Adipose tissue (tissue), 3 donors: ENCODE data around the gene PCDH9. TPM values are rescaled to one million over a fixed set of nuclear protein-coding genes. Genes with fewer than 3 reads are reported as not detected.

Source experiments
- H3K27ac ChIP-seq: one replicate; pipeline ENCODE4 v1.5.1; 2013; ENCODE audit warnings: low read depth, low read length
- WGBS, 3 donors: extraction: QIAGEN DNeasy Blood & Tissue Kit; methylation state at CpG; one replicate each; pipeline ENCODE4 v1.1.7; 2013; 5-methylcytosine and 5-hydroxymethylcytosine counted together
- polyA plus RNA-seq, 3 donors: library from polyadenylated mRNA; stranded (reverse); fragments of 200-250 nt; gene quantifications; one replicate each; pipeline ENCODE4 v1.2.3, GENCODE V29; 2013
- donor health status: healthy with polysubstance abuse.
- donor health status: Bipolar disorder and iron deficiency.
- donor health status: healthy.

Gene PCDH9, protein sequence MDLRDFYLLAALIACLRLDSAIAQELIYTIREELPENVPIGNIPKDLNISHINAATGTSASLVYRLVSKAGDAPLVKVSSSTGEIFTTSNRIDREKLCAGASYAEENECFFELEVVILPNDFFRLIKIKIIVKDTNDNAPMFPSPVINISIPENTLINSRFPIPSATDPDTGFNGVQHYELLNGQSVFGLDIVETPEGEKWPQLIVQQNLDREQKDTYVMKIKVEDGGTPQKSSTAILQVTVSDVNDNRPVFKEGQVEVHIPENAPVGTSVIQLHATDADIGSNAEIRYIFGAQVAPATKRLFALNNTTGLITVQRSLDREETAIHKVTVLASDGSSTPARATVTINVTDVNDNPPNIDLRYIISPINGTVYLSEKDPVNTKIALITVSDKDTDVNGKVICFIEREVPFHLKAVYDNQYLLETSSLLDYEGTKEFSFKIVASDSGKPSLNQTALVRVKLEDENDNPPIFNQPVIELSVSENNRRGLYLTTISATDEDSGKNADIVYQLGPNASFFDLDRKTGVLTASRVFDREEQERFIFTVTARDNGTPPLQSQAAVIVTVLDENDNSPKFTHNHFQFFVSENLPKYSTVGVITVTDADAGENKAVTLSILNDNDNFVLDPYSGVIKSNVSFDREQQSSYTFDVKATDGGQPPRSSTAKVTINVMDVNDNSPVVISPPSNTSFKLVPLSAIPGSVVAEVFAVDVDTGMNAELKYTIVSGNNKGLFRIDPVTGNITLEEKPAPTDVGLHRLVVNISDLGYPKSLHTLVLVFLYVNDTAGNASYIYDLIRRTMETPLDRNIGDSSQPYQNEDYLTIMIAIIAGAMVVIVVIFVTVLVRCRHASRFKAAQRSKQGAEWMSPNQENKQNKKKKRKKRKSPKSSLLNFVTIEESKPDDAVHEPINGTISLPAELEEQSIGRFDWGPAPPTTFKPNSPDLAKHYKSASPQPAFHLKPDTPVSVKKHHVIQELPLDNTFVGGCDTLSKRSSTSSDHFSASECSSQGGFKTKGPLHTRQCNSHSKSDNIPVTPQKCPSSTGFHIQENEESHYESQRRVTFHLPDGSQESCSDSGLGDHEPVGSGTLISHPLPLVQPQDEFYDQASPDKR (N-terminal part only)
- 1 to 10 TPM in 2 of 3 donors, under 1 TPM in 1; 0.49 to 1.7 (median 1.0) TPM for polyA plus RNA-seq

DNA sequence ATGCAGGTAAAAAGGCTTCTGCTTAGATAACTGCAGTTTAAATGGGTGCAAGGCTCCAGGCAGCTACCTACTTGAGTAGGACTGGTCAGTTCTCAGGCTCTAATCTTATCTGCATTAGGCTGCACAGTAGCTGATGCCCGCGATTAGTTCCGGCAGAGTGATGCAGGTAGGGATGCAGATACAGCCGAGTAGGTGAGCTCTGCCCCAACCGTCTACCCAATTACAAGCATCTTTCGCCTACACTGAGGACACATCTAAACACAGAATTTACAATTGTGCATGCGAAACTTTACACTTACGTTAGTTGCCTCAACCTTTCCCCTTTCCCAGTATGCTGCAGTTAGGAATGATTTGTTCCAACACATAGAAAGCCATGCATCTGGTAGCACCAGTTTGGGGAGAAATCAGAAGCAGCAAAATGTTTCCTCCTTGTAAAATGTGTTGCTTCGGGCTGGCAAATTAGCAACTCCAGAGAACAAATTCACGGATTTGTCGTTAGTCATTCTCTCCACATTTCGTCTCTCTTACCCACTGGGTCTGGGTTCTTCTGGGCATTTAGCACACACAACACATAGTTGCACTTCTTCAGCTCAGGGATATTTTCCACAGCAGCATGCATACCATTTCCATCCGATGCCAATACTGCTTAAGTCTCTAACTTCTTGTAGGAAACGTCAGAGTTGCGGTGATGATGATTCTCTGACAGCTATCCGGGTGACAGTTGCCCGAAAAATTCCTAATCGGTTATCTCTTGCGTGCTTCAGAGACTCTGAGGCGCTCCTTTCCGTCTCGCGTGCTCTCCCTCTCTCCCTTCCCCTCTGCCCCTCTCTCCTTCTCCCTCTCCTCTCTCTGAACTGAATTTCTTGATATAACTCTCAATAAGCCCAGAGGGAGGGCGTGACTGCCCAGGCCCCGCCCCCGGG is at the start of gene PCDH9:
TSS of gene PCDH9 (minus strand) at position 856 of the 923 bp plus-strand sequence. CDS start 1,896 bp downstream, outside the sequence.
- 0 to 1% (median 1%) methylated on average over 26 of the region's 26 CpGs for WGBS, 3 donors
- H3K27ac ChIP-seq, result no peak within 1 kb of the TSS

DNA sequence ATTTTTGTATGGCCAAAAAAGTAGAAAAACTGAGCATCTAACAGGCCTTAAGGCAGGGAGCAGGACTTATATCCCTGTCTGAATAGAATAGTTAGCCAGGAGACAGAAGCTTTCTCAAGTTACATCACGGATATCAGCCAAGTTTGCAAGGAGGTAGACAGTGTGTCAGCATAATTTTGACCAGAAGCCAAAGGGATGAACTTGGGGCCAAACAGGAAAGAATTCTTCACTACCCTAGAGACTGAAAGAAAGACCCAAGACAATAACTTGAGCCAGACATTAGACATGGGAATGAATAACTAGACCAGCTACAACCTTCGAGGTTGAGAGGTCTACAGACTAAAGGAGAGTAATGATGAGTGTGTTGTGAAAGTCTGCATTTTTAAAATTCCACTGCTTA is 48.1 kb upstream of the PCDH9 start:
- 42 to 57% (median 49%) methylated on average over 2 of the region's 2 CpGs for WGBS, 3 donors
- H3K27ac ChIP-seq, result no peak overlapping the region

DNA sequence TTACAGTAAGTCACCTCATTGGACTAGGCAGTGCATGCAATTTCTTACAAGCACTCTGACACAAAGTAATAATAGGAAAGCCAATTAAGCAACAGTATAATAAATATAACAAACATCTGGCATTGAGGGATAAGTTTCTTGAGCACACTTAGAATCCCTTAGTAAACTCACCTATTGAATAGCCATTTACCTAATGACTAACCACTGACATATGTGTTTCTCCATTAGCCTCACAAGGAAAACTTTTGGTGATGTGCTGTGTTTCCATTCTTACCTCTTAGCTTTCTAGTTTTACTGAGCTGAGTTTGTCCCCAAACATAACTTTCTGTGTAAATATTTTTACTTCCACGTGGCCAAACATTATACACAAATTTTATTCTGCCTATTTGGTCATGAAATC is 47.4 kb upstream of the PCDH9 start:
- H3K27ac ChIP-seq, result no peak overlapping the region
- 51 to 75% (median 66%) methylated on average over 1 of the region's 1 CpG for WGBS, 3 donors

DNA sequence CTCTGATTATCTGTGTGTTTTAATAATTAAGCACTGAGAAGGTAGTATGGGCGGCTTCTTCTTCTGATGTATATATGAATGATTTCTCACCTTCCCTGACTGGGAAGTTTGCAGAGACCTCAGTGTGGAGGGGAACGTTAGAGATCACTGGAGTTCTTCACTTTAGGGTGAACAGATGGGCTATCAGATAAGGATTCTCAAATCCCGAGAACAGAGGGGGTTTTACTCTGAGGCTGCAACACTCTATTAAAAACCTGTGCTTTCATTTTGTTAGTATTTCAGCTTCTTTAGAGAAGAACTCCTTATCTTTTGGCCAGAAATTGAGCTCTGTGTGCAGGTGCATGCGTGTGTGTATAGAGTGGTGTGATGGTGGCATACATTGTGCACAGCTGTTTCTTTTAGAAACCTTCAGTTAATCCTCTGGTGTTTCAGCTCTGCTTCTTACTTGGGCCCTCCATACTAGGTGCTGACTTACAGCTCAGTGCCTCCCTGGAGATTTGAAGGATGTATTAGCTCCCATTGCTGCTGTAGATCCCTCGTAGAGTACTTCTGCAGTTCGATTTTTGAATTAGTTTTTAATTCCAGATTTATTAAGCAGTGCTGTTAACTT is 45.3 kb upstream of the PCDH9 start:
- 49 to 54% (median 53%) methylated on average over 6 of the region's 6 CpGs for WGBS, 3 donors
- no peak overlapping the region for H3K27ac ChIP-seq

DNA sequence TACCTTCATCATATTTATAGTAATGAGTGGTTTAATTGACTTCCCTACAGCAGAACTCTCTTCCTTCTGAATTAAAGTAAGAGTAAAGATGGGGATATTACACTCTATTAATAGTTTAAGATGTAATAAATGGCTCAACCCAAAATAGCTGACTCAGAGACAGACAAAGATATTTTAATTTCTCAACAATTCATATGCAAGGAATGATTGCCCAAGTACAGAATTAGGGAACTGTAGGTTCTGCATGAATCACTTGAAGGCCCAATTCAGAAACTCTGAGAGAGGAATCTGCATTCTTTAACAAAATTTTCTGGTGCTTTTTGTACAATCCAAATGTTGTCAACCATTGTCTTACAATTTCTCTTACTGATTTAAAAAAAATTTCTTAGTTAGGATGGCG is 42.9 kb upstream of the PCDH9 start:
- WGBS, 3 donors, result 94% methylated on average over 1 of the region's 1 CpG
- no peak overlapping the region for H3K27ac ChIP-seq

DNA sequence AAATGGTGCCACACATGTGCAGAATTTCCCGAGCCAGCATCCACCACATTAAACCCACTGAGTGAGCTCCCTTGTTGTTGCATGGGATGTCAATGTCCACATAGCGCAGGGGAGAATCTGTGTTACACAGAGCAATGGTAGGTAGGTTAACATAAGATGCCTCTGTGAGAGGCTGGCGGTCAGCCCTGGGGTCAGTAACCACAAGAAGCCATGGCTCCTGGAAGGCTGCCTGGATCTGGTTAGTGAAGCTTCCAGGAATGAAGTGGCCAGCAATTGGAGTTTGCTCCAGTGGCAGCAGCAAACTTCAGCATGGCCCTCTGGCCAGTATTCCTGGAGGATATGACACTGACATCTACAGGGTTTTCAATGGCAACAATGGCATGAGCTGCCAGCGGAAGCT is 37.0 kb upstream of the PCDH9 start:
- 87 to 98% (median 90%) methylated on average over 4 of the region's 4 CpGs for WGBS, 3 donors
- no peak overlapping the region for H3K27ac ChIP-seq

DNA sequence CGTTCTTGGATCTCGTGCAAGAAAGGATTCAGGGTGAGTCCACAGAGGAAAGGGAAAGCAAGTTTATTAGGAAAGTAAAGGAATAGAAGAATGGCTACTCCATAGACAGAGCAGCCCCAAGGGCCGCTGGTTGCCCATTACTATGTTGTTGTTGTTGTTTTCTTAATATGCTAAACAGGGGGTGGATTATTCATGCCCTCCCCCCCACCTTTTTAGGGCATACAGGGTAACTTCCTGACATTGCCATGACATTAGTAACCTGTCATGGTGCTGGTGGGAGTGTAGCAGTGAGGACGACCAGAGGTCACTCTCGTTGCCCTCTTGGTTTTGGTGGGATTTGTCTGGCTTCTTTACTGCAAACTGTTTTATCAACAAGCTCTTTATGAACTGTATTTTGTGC is 29.1 kb upstream of the PCDH9 start:
- H3K27ac ChIP-seq, result no peak overlapping the region
- 79 to 89% (median 87%) methylated on average over 5 of the region's 5 CpGs for WGBS, 3 donors

DNA sequence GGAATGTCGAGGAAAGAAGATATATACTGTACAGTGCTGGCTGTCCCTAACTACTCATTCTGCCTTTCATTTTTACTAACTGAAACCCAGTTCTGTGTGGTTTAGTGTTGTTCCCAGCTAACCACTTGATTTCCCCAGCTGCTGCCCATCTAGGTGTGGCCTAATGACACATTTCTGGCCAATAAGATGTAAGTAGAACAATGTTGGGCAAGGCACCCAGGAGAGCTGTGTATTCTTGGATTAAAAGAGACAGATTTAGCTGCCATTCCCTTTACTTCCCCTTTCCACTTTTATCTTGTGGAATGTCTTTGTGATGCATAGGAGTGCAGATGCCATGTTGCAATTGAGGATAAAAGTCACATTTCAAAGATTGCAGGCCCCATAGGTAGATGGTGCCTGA is 28.3 kb upstream of the PCDH9 start:
- 80 to 89% (median 80%) methylated on average over 1 of the region's 1 CpG for WGBS, 3 donors
- no peak overlapping the region for H3K27ac ChIP-seq

DNA sequence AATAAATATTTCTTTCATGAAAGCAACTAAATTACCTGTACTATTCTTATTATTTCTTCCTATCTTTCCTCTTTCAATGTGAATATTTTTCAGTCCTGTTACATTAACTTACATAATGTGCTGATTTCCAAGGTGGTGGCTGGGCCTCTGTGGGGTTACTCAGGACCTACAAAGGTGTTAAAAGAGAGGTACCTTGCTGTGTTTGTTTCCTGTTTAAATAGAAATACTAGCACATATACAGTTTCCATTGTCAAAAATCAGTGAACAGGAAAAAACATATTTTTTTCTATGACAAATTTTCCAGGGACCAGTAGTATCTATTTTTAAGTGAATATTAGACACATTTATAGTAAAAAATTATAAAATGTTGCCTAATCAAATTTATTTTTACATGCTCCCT is 8.7 kb upstream of the PCDH9 start:
- H3K27ac ChIP-seq, result no peak overlapping the region

DNA sequence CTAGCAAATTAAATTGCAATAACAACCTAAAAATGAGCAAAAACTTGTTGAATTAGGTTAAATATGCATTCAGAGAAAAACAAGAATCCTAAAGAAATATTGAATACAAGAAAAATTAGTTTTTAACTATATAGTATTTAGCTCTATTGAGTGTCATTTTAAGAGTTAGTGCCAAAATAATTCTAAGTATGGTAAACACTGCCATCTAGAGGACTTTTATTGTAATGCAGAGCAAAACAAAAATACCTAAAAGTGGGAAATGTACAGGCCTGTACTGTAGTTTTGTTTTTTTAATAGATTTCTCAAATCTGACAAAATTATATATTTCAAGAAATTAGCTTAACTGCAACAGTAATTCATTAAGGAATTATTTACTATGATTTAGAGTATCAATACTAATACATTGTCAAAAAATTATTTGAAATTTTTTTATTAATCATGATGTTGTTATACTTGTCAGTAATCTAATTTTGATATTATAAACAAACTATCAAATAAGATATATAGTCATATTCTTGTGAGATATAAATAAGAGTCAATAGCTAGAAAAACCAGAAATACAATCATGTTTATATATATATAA is 8.2 kb upstream of the PCDH9 start:
- no peak overlapping the region for H3K27ac ChIP-seq

DNA sequence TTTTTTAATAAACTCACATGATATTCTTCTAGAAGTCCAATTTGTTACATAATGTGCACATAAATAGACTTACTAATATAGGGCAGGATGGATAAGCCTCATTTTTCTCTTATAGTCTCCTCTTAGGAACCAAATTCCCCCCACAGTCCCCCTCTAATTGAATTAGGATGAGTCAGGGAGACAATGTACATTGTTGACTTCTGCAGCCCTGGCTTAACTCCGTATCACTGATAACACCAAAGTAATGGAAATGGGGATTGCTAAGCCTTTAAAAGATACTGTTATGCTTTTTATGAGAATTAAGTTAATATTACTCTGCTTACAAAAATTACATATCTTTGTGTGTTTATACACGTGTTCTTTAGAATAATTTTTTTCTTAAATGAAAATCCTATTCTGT is 5.1 kb upstream of the PCDH9 start:
- 54 to 79% (median 66%) methylated on average over 2 of the region's 2 CpGs for WGBS, 3 donors
- H3K27ac ChIP-seq, result no peak overlapping the region

DNA sequence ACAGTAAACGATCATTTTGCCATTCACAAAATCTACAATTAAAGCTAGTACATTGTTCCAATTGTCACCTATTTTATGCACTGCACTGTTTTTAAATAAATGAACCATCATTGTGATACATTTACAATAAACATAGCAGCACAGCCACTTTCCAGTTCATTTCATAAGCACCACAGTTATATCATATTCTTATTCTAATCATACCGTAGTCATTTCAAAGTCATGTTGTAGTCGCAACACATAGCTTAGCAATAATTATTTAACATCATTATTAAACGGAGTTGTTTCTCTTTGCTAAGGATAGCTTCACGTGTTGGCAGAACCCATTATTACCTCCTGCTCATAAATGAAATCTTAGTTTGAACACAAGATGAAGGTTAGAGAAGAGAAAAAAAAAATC is 2.2 kb upstream of the PCDH9 start:
- WGBS, 3 donors, result 63 to 90% (median 75%) methylated on average over 5 of the region's 5 CpGs
- no peak overlapping the region for H3K27ac ChIP-seq

DNA sequence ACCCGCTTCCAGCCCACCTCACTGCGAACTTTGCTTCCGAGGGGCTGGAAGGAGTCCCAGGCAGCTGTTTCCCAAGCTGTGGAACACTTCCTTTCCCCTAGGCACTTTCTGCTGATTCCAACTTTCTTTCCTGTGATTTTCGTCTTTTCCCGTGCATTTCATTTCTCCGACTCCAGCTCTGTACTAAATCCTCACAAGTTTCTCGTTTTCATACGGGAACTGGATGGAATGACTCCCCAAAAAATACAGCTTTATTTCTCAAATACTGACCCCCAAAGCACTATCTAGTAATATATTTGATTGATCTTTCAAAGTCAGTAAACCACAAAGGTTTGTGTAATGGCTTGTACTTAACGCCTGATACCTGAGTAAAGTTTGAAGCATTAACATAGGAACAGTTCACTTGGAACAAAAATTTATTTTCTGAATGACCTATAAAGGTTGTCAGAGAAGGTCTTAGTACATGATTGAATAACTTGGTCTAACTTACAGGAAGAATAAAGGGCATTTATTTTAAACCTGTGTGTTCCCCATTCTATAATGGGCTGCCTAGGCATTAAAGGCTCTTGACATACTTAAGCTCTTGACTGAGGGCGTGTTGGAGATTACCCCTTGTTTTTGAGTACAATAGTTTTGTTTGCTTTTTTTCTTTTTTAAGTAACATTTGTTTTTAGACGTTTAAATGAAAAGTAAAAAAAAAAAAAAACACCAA is 1.3 kb upstream of the PCDH9 start:
- WGBS, 3 donors, result 1 to 4% (median 4%) methylated on average over 11 of the region's 11 CpGs
- no peak overlapping the region for H3K27ac ChIP-seq

DNA sequence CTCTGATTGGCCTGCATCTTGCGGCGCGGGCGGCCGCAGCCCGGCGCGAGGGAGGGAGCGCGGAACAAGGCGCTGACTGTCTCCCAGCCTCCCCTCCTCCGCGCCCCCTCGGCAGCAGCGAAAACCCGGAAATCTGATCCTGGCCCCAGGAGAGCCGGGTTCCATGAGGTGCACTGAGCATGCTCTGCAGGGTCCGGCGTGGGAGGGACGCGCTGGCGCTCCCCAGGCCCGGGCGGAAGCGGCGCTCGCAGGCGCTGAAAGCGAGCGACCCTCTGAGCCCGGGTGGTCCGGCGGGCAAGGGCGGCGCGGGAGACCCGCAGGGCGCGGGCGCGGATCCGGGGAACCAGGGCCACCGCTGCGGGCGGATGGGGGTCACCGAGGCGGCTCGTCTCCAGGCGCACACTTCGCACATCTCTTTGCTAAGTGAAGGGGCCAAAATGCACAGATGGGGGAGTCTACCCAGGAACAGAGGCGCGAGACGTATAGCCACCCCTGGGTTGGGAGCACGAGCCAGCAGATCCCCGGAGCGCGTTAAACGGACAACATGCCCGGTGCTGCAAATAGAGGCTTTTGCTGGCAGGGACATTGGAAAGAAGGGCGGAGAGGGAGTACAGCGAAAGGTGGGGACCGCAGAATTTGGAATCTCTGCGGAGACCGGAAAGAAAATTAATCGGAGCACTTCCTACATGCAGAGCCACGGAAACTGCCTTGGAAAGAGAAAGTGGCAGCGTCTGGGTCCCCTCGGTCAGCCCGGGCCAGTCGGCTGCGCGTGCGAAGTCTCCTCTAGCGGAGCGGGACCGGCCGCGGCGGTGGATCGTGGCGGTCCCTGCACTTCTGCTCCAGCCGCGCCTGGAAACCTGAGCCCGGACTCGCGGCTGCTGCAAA is 510 bp upstream of the PCDH9 start:
- 0 to 1% (median 1%) methylated on average over 82 to 86 of the region's 86 CpGs for WGBS, 3 donors
- no peak overlapping the region for H3K27ac ChIP-seq

DNA sequence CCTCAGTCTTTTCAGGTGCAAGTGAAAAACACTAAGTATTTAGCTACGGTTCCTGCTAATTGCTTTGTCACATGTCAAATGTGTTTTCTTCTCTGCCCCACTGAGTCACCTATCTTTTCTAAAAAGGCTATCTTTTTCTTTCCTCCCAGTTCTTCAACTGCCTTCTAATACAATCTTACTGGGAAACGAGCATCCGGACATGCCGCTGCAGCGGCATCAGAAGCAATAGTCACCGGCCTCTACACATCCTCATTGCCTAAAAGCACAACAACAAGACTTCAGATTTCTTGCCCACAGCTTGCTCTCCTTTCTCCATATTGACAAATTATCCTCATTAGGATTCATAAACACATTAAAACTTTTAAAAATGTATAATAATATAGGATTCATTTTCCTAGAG is 1.2 kb downstream of the PCDH9 start:
- WGBS, 3 donors, result 7 to 17% (median 7%) methylated on average over 6 of the region's 6 CpGs
- H3K27ac ChIP-seq, result no peak overlapping the region

DNA sequence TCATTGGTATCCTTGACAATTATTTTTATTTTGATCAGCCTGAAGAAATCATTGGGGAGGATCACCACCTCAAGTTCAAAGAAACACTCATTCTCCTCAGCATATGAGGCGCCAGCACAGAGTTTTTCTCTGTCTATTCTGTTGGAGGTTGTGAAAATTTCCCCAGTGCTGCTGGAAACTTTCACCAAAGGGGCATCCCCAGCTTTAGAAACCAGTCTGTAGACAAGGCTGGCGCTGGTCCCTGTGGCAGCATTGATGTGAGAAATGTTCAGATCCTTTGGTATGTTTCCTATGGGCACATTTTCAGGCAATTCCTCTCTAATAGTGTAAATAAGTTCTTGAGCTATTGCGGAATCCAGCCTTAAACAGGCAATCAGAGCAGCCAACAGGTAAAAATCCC is 2.1 kb downstream of the PCDH9 start:
- H3K27ac ChIP-seq, result no peak overlapping the region
- WGBS, 3 donors, result 74 to 90% (median 88%) methylated on average over 3 of the region's 3 CpGs
